Measurements from ENCODE around the gene CAPN1.

CAPN1 gene

DNA sequence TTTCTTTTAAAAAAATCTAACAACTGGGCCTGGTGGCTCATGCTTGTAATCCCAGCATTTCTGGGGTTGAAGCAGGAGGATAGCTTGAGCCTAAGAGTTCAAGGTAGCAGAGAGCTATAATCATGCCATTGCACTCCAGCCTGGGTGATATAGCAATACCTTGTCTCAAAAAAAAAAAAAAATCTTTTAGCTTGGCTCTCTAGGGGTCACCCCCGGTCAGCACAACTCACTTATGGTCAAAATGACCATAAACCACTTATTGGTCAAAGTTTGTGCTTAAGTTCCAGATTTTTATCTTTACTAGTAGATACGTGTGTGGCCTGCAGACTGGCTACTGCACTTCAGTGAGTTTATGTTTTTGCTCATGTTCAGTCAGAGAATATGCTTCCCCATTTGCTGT is 18.0 kb upstream of the CAPN1 start:
- TF ChIP-seq, protein P1, sequence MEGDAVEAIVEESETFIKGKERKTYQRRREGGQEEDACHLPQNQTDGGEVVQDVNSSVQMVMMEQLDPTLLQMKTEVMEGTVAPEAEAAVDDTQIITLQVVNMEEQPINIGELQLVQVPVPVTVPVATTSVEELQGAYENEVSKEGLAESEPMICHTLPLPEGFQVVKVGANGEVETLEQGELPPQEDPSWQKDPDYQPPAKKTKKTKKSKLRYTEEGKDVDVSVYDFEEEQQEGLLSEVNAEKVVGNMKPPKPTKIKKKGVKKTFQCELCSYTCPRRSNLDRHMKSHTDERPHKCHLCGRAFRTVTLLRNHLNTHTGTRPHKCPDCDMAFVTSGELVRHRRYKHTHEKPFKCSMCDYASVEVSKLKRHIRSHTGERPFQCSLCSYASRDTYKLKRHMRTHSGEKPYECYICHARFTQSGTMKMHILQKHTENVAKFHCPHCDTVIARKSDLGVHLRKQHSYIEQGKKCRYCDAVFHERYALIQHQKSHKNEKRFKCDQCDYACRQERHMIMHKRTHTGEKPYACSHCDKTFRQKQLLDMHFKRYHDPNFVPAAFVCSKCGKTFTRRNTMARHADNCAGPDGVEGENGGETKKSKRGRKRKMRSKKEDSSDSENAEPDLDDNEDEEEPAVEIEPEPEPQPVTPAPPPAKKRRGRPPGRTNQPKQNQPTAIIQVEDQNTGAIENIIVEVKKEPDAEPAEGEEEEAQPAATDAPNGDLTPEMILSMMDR (IDR thresholded peaks at IDR 0.05; ENCODE audit: low read depth, low read length, missing control alignments), result no peak
- no peak for DNase-seq (ENCODE audit: low read depth)
- H3K4me3 ChIP-seq (ENCODE audit: low read depth, low read length), result no peak overlapping the region

DNA sequence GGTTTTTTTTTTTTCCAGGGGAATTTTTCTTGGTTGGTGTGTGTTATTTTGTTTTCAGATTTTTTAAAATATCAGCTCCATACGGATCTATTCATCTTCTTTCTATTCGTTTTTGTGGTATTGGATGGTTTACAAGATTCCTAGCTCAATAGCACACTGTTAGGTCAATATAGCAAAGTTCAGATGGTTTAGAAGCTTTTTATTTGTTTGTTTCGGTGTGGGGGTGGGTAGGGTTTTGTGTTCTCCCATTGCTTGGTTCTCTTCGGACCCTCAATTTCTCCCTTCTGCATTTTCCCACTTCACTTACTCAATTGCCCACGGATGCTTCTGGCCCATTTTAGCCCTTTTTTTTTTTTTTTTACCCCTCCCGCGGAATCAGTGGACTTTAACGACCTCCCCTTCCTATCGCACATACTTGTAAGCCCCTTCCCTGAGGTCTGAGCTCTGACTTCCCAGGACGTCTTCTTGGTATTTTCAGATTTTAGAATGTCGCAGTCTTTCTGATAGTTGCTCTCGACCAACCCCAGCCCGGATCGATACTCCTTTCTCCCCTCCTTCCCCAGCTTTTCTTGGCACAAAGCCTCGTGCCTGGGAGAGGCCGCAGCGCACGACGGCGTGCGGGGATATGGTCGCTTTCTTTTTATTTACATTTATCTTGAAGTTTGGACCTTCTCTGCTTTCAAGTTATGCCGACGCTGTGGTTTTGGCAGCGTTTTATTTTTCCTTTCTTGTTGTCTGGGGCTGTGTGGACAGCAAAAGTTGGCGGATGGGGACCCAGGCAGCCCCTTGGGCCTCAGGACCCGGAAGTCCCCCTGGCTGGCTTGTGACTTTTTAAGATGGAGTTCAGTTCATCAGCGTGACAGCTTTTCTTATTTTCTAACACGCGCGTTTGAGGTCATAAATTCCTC is 16.1 kb upstream of the CAPN1 start:
- no peak for DNase-seq (ENCODE audit: low read depth)
- no peak overlapping the region for H3K4me3 ChIP-seq (ENCODE audit: low read depth, low read length)

DNA sequence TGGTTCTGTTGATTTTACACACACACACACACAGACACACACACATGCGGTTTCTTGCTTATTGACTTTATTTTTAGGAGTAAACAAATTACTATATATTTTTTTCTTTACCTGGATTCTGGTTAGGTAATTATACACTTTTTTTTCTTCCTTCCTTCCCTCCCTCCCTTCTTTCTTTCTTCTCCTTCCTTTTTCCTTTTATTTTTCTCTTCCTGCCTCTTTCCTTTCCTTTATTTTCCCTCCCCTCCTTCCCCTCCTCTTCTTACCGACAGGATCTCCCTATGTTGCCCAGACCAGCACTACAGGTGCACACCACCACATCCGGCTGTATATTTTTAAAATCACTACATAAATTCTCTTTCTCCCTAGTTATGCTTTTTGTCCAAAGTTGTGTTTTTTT is 14.8 kb upstream of the CAPN1 start:
- TF ChIP-seq, protein P1 (IDR thresholded peaks at IDR 0.05; ENCODE audit: low read depth, low read length, missing control alignments), result no peak
- no peak for DNase-seq (ENCODE audit: low read depth)
- no peak overlapping the region for H3K4me3 ChIP-seq (ENCODE audit: low read depth, low read length)

More for the DNA sequence above, 16.1 kb upstream of the CAPN1 start:
- TF ChIP-seq, protein P1 (IDR thresholded peaks at IDR 0.05; ENCODE audit: low read depth, low read length, missing control alignments), result no peak

DNA sequence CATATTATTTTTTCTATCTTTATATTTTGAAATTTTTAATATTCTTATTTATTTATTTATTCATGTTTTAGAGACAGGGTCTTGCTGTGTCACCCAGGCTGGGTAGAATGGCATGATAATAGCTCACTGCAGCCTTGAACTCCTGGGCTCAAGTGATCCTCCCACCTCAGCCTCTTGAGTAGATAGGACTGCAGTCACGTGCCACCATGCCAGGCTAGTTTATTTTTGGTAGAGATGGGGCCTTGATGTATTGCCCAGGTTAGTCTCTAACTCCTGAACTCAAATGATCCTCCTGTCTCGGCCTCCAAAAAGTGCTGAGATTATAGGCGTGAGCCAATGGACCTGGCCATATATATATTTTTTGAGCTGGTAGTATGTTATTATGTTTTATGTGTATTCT is 14.1 kb upstream of the CAPN1 start:
- no peak for DNase-seq (ENCODE audit: low read depth)
- TF ChIP-seq, protein P1 (IDR thresholded peaks at IDR 0.05; ENCODE audit: low read depth, low read length, missing control alignments), result no peak
- H3K4me3 ChIP-seq (ENCODE audit: low read depth, low read length), result no peak overlapping the region

DNA sequence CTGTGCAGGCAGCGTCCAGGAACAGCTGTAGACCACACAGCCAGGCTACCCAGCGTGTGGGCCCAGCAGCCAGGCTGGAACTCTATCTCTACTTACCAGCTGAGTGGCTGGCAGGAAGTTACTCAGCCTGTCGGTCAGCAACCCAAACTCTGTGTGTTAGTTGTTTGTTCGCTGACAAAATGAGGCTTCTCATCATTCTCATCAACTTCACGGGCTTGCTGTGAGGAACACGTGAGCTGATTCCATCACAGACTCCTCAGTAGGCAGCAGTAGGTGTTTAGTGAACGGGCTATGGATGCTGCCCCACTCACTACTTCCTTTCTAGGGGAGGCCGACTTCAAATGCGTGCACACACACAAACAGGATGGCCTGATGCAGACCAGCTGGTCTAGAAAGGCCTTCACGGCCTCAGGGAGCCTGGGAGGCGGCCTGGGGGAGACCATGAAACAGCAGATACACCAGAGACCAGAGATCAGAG is 12.5 kb upstream of the CAPN1 start:
- no peak for DNase-seq (ENCODE audit: low read depth)
- TF ChIP-seq, protein P1 (IDR thresholded peaks at IDR 0.05; ENCODE audit: low read depth, low read length, missing control alignments), result no peak
- no peak overlapping the region for H3K4me3 ChIP-seq (ENCODE audit: low read depth, low read length)

DNA sequence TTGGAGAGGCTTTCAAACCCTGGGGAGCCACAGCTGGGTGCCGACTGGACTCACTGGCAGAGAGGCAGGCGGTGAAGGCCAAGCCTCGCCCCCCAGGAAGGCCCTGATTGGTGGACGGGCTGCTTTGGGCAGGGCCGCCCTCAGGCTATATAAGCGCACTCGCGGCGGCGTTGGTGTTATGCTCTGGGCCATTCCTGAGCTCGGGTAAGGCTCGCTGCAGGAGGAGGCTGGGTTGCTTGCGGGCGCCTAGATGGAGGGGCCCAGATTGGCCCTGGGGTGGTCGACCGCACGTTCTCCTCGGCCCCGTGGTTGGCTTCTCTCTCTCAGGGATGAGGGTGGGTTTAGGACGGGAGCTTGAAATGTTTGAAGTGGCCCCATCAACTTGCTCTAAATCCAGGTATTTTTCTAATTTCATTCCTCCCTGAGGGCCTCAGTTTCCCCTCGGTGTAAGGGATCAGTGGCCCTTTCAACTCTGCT is 11.6 kb upstream of the CAPN1 start, which contains the start of gene SPDYC:
Gene SPDYC (plus strand): TSS at position 176 of the 477 bp plus-strand sequence. CDS start 1,125 bp downstream, outside the sequence.
- TF ChIP-seq, protein P1 (IDR thresholded peaks at IDR 0.05; ENCODE audit: low read depth, low read length, missing control alignments), result no peak
- H3K4me3 ChIP-seq (ENCODE audit: low read depth, low read length), result no peak within 1 kb of the TSS
- no peak for DNase-seq (ENCODE audit: low read depth)
